Activated effector memory CD4-positive, alpha-beta T cell treated with anti-CD3 and anti-CD28 coated beads, Interleukin-2, amount 50 U/mL, for 16 hours (primary cell): ENCODE results near the gene PDZD2.
A peak's percentile ranks its signal among the peaks of the same experiment; 100 is the strongest.
"Not testable (repeated sequence)": the region's sequence is repeated elsewhere in the genome, so short reads cannot be mapped to it uniquely, and the experiment has no call there.

ENCODE experiments used
- DNase-seq: peaks from one replicate; pipeline ENCODE4 v3.0.0-alpha.2; 2020

Gene PDZD2

DNA sequence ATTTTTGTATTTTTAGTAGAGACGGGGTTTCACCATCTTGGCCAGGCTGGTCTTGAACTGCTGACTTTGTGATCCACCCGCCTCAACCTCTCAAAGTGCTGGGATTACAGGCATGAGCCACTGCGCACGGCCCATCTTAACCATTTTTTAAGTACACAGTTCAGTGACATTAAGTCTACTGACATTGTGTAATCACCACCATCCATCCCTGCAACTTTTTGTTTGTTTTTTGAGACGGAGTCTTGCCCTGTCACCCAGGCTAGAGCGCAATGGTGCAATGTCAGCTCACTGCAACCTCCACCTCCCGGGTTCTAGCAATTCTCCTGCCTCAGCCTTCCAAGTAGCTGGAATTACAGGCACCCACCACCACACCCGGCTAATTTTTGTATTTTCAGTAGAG, 480.0 kb downstream of the PDZD2 start:
- DNase-seq: not testable (repeated sequence)

- no peak for DNase-seq
Observed at GRCh38 chr5:32123058-32123805, 484.3 kb downstream of the PDZD2 start.

GRCh38 chr5:32123889-32124676, 485.2 kb downstream of the PDZD2 start:
- no peak for DNase-seq

DNA sequence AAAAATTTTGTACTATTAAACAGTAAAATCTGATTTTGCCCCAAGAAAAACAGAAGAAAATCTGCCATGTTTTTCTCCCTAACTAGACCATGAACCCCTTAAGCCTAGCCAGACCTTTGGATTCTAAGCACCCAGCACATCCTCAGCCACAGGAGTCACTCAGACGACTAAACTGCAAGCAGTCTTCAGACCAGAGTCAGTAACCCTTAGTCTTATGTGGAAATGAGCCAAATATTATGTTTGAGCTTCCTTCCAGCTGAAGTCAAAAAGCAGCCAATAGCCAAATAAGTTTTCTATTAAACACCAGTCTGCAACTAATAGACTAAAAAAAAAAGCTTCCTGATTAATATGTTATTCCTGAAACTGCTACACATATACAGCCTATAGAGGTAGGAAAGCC, 487.8 kb downstream of the PDZD2 start:
- DNase-seq: no peak

DNA sequence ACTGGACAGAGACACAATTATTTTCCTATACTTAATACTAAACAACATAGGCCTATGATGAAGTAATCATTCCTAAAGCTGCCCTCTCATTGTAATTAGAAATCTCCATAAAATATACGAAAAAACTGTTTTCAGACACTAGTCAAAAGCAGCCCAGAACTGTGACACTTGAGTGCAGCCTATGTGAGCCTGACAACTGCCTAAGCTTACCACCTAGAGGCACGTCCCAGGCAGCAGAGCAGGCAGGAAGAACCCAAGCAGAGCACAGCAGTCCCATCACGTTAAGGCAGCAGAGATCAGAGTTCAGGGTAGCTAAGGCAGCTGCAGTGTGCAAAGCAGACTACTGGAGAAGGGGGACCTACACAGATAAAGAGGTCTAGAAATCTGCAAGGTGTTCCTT, 488.8 kb downstream of the PDZD2 start:
- DNase-seq: no peak

DNA sequence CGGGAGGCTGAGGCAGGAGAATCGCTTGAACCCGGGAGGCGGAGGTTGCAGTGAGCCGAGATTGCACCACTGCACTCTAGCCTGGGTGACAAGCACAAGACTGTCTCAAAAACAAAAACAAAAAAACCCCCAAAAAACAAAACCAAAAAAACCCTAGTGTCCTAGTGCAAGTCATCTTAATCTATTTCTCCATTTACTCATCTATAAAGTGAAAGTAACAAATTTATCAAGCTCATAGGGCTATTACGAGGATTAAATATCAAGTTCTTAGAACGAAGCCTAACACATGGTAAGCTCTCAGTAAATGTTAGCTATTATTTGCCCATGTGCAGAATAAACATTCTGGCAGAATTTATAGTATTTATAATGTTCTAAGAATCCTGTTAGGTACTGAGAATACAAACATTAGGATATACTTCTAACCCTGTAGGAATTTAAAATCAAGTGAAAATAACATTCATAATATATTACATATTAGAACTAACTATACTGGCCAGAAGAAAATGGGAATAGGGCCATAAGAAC, 490.2 kb downstream of the PDZD2 start:
- no peak for DNase-seq

DNA sequence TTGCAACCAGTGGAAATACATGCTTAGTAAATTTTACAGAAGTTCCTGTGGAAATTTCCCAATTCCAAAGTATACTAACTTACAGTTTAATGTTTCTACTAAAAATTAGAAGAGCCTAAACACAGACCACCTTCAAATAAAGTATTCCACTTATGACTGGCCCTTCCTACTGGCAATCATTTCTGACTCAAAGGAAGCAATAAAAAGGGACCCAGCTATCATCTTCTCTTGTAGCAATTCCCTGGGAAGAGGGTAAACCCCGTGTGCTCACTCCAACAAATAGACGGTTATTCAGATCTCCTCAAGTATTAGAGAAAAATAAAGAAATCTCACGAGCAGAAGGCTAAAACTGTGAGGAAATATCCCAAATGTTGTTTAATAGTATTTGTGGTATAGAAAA, 491.9 kb downstream of the PDZD2 start:
- no peak for DNase-seq

DNA sequence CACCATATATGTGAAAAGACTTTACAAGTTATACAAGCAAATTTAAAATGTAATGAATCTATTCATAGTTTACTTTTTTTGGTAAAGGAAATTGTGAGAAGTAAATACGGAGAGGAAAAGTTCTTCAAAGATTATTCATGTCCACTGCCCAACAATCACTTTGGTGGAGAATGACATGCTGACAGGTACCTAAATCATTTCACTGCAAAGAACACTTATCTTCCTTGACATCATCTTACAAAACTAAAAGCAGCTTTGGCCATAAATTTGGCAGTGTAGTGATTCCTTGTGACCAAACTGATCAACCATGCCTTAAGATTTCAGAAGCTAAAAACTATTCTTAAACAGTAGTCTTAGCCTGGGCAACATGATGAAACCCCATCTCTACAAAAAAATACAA, 492.7 kb downstream of the PDZD2 start:
- DNase-seq: no peak

- no peak for DNase-seq
Observed at GRCh38 chr5:32132757-32133156, 493.8 kb downstream of the PDZD2 start.

DNA sequence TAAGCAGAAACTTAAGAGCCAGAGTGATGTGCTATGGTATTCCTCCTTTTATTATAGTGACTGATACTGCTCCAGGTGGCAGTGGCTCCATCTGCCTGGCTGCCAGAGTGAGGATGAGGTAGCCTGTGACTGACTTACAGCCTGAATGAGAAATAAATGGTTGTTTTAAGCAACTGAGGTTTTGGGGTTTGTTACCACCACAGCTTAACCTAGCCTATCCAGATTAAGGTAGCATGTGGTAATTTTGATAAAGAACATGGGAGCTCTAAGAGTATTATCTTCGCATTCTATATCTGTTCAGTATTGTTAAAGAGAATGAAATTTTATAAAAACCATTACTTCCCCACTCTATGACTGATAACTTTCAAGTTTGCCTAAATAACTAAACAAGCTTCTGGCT, 496.2 kb downstream of the PDZD2 start:
- DNase-seq: no peak

DNA sequence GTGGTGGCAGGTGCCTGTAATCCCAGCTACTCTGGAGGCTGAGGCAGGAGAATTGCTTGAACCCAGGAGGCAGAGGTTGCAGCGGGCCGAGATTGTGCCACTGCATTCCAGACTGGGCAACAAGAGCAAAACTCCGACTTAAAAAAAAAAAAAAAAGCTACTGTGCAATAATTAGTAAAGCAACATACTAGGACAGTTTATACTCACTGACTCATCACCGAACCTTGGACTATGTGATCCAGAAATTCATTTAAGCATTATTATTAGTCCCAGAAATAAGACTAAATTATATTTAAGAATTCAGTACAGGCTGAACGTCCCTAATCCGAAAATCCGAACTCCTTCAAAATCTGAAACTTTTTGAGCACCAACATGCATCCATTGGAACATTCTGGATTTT, 497.4 kb downstream of the PDZD2 start:
- DNase-seq: no peak

GRCh38 chr5:32138839-32139493, 500.0 kb downstream of the PDZD2 start:
- peak; percentile 89 for DNase-seq

DNA sequence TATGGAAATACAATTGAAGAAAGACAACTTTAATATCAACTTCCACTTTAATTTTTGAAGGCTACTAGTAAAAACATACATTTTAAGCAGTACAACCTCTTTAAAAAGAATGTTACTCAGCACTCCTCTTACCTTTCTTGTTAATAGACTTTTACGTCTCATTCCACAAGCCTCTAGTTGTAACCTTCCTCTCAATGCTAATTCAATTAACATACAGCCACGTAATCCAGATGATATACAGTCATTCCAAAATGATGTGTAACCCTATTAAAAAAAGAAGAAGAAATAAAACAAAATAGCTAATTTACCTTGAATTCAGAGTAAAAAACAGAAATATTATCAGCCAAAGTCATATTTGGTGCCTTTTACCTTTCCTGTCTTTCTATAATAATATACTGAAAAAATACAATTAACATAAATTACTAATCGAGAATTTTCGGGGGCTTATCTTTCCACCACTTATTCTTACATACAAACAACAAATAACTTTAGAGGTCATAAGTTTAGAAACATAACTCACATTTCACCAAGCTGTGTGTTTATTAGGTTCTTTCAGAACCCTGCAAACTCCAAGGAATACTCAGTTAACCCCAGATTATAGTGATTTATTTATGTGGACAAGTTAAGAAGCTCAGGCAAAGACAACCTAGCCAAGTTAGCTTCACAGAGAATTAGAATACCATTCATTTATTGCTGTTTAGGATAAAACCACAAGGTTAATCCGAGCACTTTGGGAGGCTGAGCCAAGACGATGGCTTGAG, 504.9 kb downstream of the PDZD2 start:
- DNase-seq: no peak

DNA sequence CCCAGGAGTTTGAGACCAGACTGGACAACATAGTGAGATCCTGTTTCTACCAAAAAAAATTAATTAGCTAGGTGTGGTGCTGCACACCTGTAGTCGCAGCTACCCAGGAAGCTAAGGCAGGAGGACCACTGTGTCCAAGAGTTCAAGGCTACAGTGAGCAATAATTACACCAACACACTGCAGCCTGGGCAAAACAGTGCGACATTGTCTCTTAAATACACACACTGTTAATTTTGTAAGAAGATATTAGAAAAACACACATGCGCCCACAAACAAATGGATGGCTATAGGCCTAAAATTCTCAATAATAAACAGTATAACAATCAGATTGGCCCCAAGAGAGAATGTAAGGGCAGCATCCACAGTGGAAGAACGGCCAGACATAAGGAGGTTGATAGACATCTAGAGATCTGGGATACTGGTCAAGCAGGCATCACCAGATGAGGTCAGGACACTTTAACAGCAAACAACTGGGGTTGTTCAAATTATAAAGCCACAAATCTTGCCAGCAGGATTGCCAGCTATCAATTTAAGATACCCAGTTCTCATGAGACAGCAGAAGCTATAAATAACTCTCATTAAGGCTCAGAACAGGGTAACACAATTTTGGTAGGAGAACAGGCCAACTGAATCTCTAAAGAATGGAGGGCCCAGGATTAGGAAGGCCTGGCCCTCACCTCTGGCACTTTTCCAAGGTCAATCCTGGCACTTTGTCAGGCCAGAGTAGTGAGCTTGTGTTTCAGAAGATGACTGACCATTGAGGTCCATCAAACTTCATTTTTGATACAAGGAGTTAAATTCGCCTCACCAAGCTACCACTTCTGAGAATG, 505.7 kb downstream of the PDZD2 start:
- no peak for DNase-seq

DNA sequence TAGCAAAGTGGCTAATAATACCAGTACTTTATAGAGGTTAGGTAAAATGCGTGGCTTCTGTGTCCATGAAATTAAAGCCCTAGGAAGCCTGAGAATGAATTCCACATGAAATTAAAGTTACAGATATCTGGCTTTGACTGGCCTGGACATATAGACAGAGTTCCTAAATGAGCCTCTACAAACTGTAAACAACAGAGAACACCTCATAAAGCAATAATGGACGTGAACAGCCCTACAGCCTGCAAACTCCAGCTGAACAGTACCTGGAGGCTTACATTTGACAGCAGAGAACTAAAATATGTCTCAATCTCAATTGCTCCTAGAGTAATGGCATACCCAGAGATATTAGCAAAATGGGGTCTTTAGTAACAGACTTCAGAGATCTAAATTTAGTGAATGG, 506.4 kb downstream of the PDZD2 start:
- no peak for DNase-seq

DNA sequence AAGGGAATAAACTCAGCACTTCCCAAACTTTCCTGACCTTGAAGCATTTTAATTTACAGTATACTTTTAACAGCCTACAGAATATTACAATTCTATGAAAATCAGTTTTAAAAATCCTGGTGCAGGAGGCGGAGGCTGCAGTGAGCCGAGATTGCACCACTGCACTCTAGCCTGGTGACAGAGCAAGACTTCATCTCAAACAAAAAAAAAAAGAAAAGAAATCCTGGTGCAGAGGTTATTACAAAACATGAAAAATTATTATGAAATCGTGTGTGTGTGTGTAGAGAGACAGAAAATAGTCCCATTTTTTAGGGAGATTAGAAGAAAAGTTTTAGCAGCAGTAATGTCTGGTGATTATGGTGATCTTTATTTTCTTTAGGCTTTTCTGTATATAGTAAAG, 508.3 kb downstream of the PDZD2 start:
- DNase-seq: no peak

DNA sequence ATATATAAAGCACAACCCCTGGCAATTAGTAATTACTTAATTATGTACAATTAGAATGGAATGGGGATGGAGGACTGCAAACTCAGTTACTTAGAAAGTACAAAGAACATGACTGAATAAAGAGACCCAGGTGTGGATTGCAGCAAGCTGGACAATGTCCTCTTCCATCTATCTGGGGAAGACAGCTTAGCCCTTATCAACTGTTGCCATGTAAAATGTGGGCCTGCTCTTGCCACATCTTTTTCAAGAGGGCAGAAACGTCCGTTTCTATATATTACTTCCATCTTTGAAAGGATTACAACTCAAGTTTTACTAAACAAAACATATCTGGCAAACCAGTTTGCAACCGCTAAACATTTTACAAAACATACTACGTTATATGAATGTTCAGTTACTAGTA, 509.0 kb downstream of the PDZD2 start:
- no peak for DNase-seq

GRCh38 chr5:32150366-32150765, 511.4 kb downstream of the PDZD2 start:
- DNase-seq: no peak

GRCh38 chr5:32151198-32151597, 512.3 kb downstream of the PDZD2 start:
- no peak for DNase-seq

GRCh38 chr5:32153723-32154122, 514.8 kb downstream of the PDZD2 start:
- DNase-seq: no peak

DNA sequence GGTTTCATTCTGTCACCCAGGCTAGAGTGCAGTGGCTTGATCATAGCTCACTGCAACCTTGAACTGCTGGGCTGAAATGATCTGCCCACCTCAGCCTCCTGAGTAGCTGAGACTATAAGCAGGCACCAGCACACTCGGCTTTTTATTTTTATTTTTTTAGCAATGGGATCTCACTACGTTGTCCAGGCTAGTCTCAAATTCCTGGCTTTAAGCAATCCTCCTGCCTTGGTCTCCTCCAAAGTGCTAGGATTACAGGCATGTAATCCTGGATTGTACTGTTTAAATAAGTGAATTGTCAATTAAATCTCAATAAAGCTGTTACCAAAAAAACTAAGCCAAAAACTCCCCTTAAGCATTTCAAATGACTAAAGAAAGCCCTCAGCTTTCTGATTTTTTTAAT, 516.3 kb downstream of the PDZD2 start:
- DNase-seq: no peak

- no peak for DNase-seq
Observed at GRCh38 chr5:32156635-32157034, 517.7 kb downstream of the PDZD2 start.
